Astrocyte of the spinal cord (primary cell): ENCODE measurements around the gene DHRS12.

ENCODE experiments used
- DNase-seq: peaks from one replicate; pipeline ENCODE4 v3.0.0; 2011; ENCODE audit warnings: low read depth, low spot score
- H3K4me3 ChIP-seq: 2 replicates; pipeline ENCODE4 v1.5.1; 2011; ENCODE audit warnings: low read depth, mild to moderate bottlenecking, low read length, moderate library complexity
- CTCF ChIP-seq: IDR thresholded peaks from 2 replicates; pipeline ENCODE4 v1.5.1; 2012; ENCODE audit warnings: low read depth, mild to moderate bottlenecking, low read length, inconsistent platforms
- in situ Hi-C: cut with HindIII; loops from 2 replicates; pipeline ENCODE4 v1.10.0; 2017; ENCODE audit warnings: low sequenced_read_pairs

DHRS12 gene

DNA sequence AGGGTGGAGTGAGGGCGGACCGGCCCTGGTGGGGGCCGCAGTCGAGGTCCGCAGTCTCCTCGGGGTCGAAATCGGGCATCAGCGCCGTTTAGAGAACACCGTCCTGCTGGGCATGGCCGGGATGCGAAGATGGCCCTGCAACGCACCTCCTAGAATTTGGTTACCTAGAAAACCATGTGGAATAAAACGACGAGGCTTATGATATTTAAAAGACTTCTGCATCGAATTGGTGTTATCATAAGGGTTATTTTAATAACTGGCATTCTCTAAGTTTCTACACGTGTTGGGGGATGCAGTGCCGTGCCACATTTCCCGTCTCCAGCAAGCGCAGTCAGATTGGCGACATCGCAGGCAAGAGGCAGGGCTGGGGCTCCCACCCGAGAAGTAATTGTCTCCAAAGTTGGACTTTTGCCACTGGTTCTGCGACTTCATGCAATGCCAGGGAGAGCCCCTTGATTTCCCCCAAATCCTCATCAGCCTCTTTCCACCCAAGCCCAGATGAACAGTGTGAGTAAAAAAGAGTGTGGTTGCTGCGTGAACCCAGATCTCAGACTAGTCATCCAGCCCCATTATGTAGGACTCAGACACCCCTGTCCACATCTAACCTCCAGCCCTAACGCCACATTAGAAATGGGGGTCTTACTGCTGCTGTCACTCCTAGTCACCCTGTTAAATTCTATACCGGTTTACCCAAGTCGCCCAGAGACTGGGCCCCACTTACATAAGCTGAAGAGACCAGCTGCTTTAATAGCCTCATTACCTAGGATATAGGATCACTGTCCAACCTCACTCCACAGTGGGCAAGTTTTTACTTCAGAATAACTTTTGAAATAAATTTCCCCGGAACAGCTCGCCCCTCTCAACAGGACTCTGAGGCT lies 571 bp upstream of the DHRS12 start:
- no peak for TF ChIP-seq CTCF
- DNase-seq: no peak
- peak overlapping the region; percentile 73 for H3K4me3 ChIP-seq
- in situ Hi-C loops: no loop called here

DNA sequence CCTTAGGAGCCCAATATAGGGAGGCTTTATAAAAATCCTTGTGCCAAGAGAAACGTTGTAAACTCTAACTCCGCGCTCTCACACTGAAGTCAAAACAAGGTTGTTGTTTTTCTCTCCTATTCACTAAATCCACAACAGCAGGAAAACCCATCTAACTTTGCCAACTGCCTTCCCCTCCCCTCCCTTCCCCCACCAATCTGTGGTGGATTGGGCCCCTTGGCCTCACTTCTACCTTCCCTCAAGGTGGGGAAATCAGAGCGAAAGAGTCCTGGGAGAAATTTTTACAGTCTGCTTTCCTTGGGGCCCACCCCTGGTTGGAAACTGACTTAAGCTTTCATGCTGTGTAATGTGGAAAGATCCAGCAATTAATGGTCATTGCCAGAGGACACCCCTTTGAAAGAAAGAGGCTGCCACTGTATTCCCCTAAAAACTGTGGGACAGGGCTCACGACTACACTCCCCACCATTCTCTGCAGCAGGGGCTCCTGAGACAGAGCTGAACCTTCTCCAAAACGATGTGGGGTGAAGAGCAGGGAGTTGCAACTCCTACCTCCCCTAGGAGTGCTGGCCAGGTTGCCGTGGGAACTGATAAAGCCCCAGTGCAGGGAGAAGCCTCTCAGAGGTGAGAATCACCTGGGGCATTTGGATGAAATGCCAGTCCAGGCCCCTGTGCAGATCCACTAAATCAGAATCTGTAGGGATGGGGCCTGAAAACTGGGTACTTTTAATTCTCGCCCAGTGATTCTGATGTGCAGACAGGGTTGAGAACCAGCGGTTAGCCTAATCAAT lies 1.1 kb downstream of the DHRS12 start:
- H3K4me3 ChIP-seq: peak overlapping the region; percentile 73
- in situ Hi-C loops: no loop called here
- TF ChIP-seq CTCF: no peak
- no peak for DNase-seq

DNA sequence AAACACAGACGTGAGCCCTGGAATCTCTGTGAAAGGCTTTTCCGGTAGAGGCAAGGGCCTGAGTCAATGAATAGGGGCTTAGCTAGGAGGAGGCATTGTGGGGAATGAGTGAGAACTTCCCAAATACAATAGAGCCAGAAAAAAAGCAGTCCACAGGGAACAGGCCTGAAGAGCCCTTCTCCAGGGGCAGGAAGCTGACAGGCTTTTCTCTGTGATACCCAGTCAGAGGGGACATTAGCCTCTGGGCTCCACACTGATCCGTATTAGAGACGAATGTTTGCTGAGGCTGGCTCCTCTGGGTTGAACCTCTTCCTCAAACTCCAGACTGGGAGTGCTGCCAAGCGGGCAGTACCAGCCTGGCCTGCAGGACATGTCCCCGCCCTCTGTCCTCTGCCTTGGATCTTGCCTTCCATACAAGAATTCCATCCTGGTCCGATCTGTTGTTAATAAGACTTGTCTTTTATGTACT lies 2.3 kb downstream of the DHRS12 start:
- no peak overlapping the region for H3K4me3 ChIP-seq
- in situ Hi-C loops: no loop called here
- no peak for DNase-seq
- no peak for TF ChIP-seq CTCF

DNA sequence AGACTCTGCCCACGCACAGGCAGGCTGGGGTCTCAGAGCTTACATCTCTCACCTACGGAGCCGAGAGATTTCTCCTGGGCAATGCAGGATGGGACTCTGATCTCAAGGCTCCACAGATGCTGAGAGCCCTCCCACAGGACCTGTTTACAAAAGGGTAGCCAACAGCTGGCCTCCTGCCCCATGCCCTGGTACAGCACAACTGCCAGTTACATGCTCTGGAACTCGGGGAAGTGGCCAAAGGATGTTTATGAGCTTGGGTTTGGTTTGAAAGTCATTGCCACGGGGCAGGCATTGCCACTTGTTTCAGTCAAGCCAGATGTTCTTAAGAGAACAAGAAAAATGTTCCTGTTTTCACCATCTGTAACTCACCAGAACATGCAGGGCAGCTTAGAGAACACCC lies 3.5 kb downstream of the DHRS12 start:
- DNase-seq: no peak
- in situ Hi-C loops: no loop called here
- H3K4me3 ChIP-seq: no peak overlapping the region
- TF ChIP-seq CTCF: no peak

GRCh38 chr13:51799261-51799660 lies 4.7 kb downstream of the DHRS12 start:
- in situ Hi-C loops: no loop called here
- H3K4me3 ChIP-seq: no peak overlapping the region
- TF ChIP-seq CTCF: no peak
- no peak for DNase-seq

GRCh38 chr13:51797664-51798488 lies 6.1 kb downstream of the DHRS12 start:
- DNase-seq: peak; percentile 69
- in situ Hi-C loops: no loop called here
- TF ChIP-seq CTCF: peak; percentile 42
- H3K4me3 ChIP-seq: no peak overlapping the region
